Gastroesophageal sphincter (tissue), 3 donors: ENCODE data around the gene MASP2.

Source experiments
- CTCF ChIP-seq, 4 experiments: fragments of 200-600 bp in 2 of 4; fragments of 450-650 bp in 2 of 4; sonication (generic) in 1 of 4; IDR thresholded peaks; one replicate each; pipeline ENCODE4 v1.5.1; 2017 to 2019; ENCODE audit warnings: antibody characterized with exemption in 4 of 4, mild to moderate bottlenecking in 2 of 4, moderate library complexity in 2 of 4
- EP300 ChIP-seq: sonication (generic); formaldehyde crosslinking; IDR thresholded peaks from one replicate; pipeline ENCODE4 v1.6.1; 2017; ENCODE audit warnings: antibody characterized with exemption, mild to moderate bottlenecking
- POLR2A ChIP-seq, 2 donors: fragments of 450-650 bp; IDR thresholded peaks; one replicate each; pipeline ENCODE4 v1.6.1; 2017; ENCODE audit warnings: antibody characterized with exemption in 2 of 2, mild to moderate bottlenecking in 2 of 2, moderate library complexity in 1 of 2

- TF ChIP-seq CTCF (IDR thresholded peaks at IDR 0.05) (no peak), EP300 (no peak), POLR2A (IDR thresholded peaks at IDR 0.05) (no peak)
Measured at GRCh38 chr1:11026052-11026451, 21.0 kb downstream of the MASP2 start.
